HFFc6 (cell line): Measurements from ENCODE around the gene CPT1A. TPM values are rescaled to one million over a fixed set of nuclear protein-coding genes. Genes with fewer than 3 reads are reported as not detected.

ENCODE experiments used
- DNase-seq: peaks from one replicate; pipeline ENCODE4 v3.0.0-alpha.2; 2018
- H3K27ac Mint-ChIP-seq: 2 replicates; pipeline ENCODE4 v1.8.0; 2020; ENCODE audit warnings: mild to moderate bottlenecking, mixed read lengths
- H3K27me3 Mint-ChIP-seq: 2 replicates; pipeline ENCODE4 v1.8.0; 2021; ENCODE audit warnings: mild to moderate bottlenecking, moderate library complexity, mixed read lengths; ENCODE audit not compliant: insufficient read depth
- H3K36me3 Mint-ChIP-seq: 2 replicates; pipeline ENCODE4 v1.8.0; 2021; ENCODE audit warnings: low read depth, mixed read lengths
- H3K4me1 Mint-ChIP-seq: 2 replicates; pipeline ENCODE4 v1.8.0; 2020; ENCODE audit warnings: low read depth, mixed read lengths
- H3K4me3 Mint-ChIP-seq: 2 replicates; pipeline ENCODE4 v1.8.0; 2020; ENCODE audit warnings: mild to moderate bottlenecking, moderate library complexity, mixed read lengths
- H3K9me3 Mint-ChIP-seq: 2 replicates; pipeline ENCODE4 v1.8.0; 2020; ENCODE audit warnings: mild to moderate bottlenecking, mixed read lengths
- CTCF ChIP-seq: fragments of 200-600 bp; sonication (generic); IDR thresholded peaks from 2 replicates; pipeline ENCODE4 v1.5.0; 2021; ENCODE audit warnings: antibody characterized with exemption, mild to moderate bottlenecking
- total RNA-seq, 6 experiments: library from RNA; stranded (reverse); fragmentation: NEBNext Ultra II Directional; extraction: Animal tissue kit (Norgen Biotek cat#: 25700); gene quantifications; 2 replicates in 1 of 6; 3 replicates in 5 of 6; pipeline ENCODE4 v1.2.3, GENCODE V29; 2021

Gene CPT1A
- total RNA-seq, 6 experiments from 2014 or later, result 35.5 to 63.7 (median 55.8) TPM

- Mint-ChIP-seq H3K27ac (no peak overlapping the region), H3K4me1 (peaks cover 5% of the 10 kb centered on the region; the same call in 1 of the 2 replicates), H3K4me3 (no peak overlapping the region)
Measured at GRCh38 chr11:68821670-68822069, 20.0 kb downstream of the CPT1A start.

GRCh38 chr11:68819362-68819761 is 22.4 kb downstream of the CPT1A start:
- TF ChIP-seq CTCF, result no peak
- Mint-ChIP-seq H3K4me3 (no peak overlapping the region), H3K4me1 (peaks cover 5% of the 10 kb centered on the region; the same call in 1 of the 2 replicates), H3K27ac (no peak overlapping the region), H3K9me3 (no peaks in the 10 kb centered on the region), H3K27me3 (no peaks in the 10 kb centered on the region; the same call in 1 of the 2 replicates), H3K36me3 (peaks cover 8% of the 10 kb centered on the region; the same call in 1 of the 2 replicates)
- DNase-seq, result no peak

More at GRCh38 chr11:68821670-68822069, 20.0 kb downstream of the CPT1A start:
- DNase-seq, result no peak
- Mint-ChIP-seq H3K36me3 (no peaks in the 10 kb centered on the region), H3K27me3 (no peaks in the 10 kb centered on the region; the same call in 1 of the 2 replicates), H3K9me3 (no peaks in the 10 kb centered on the region)
- TF ChIP-seq CTCF, result peak; percentile 29; the same call in 1 of the 2 replicates

GRCh38 chr11:68818181-68818580 is 23.5 kb downstream of the CPT1A start:
- no peaks in the 10 kb centered on the region for H3K9me3 Mint-ChIP-seq
- DNase-seq, result no peak
- no peak overlapping the region for H3K4me3 Mint-ChIP-seq
- peaks cover 8% of the 10 kb centered on the region; the same call in 1 of the 2 replicates for H3K36me3 Mint-ChIP-seq
- H3K4me1 Mint-ChIP-seq, result peaks cover 5% of the 10 kb centered on the region; the same call in 1 of the 2 replicates
- no peaks in the 10 kb centered on the region; the same call in 1 of the 2 replicates for H3K27me3 Mint-ChIP-seq
- H3K27ac Mint-ChIP-seq, result no peak overlapping the region
- no peak for TF ChIP-seq CTCF

- Mint-ChIP-seq H3K9me3 (no peaks in the 10 kb centered on the region), H3K4me1 (peaks cover 5% of the 10 kb centered on the region; the same call in 1 of the 2 replicates), H3K36me3 (peaks cover 12% of the 10 kb centered on the region; the same call in 1 of the 2 replicates), H3K27me3 (no peaks in the 10 kb centered on the region; the same call in 1 of the 2 replicates), H3K27ac (no peak overlapping the region), H3K4me3 (no peak overlapping the region)
- TF ChIP-seq CTCF, result no peak
- DNase-seq, result no peak
Measured at GRCh38 chr11:68817554-68817953, 24.2 kb downstream of the CPT1A start.

GRCh38 chr11:68816917-68817419 is 24.7 kb downstream of the CPT1A start:
- Mint-ChIP-seq H3K36me3 (peaks cover 18% of the 10 kb centered on the region; the same call in 1 of the 2 replicates), H3K27ac (no peak overlapping the region), H3K9me3 (no peaks in the 10 kb centered on the region), H3K4me1 (peaks cover 5% of the 10 kb centered on the region; the same call in 1 of the 2 replicates), H3K4me3 (no peak overlapping the region), H3K27me3 (no peaks in the 10 kb centered on the region)
- no peak for DNase-seq
- no peak for TF ChIP-seq CTCF
